ENCODE measurements around the gene PRMT7.

The PRMT7 gene

DNA sequence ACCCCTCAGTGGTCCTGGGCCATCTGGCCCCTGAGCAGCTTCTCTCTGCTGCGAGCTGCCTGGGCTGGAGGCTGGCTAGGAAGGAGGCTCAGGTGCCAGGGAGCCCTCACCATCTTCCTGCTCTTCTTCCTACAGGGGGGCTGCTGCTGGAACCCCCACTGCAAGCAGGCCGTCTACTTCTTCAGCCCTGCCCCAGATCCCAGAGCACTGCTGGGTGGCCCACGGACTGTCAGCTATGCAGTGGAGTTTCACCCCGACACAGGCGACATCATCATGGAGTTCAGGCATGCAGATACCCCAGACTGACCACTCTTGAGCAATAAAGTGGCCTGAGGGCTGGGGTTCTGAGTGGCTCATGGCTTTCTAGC is 46.1 kb downstream of the PRMT7 start:
- H2BK5ac ChIP-seq (ENCODE audit: low read length), result no peak overlapping the region
- H4K8ac ChIP-seq (ENCODE audit: low read depth, low read length), result no peak overlapping the region
- H3K9me3 ChIP-seq (replicated peaks in 1 of 2; ENCODE audit: control insufficient read depth in 2 of 2, insufficient read depth in 1 of 2, low read depth in 1 of 2, low read length in 2 of 2), result no peaks in the 10 kb centered on the region
- no peak overlapping the region for H4K91ac ChIP-seq (ENCODE audit: low read depth, low read length, poor library complexity)
- H3K27me3 ChIP-seq (ENCODE audit: control insufficient read depth in 3 of 3, insufficient read depth in 3 of 3, low read depth in 1 of 3, low read length in 3 of 3), result no peaks in the 10 kb centered on the region
- H3K4me2 ChIP-seq (ENCODE audit: insufficient read depth, low read length, poor library complexity, severe bottlenecking), result no peak overlapping the region
- no peak overlapping the region for H2BK12ac ChIP-seq (ENCODE audit: low read length)
- H3K4me3 ChIP-seq (ENCODE audit: low read length in 2 of 2), result no peak overlapping the region
- no peaks in the 10 kb centered on the region for H3K4me1 ChIP-seq (ENCODE audit: control insufficient read depth in 2 of 2, insufficient read depth in 1 of 2, low read depth in 1 of 2, low read length in 2 of 2)
- no peak overlapping the region for H2BK15ac ChIP-seq (ENCODE audit: low read length)
- H3K79me1 ChIP-seq (ENCODE audit: low read depth, low read length), result peaks cover 3% of the 10 kb centered on the region
- no peak overlapping the region for H2AK5ac ChIP-seq (ENCODE audit: low read depth, low read length)
- WGBS, 2 donors (ENCODE audit: extremely low coverage in 2 of 2, insufficient read length in 2 of 2, insufficient replicate concordance in 1 of 2), result no CpG with 5 or more reads among the region's 5 CpGs
- H3K9ac ChIP-seq (ENCODE audit: low read depth, low read length, poor library complexity), result no peak overlapping the region
- no peak overlapping the region for H2AFZ ChIP-seq (ENCODE audit: low read length)
- DNase-seq (ENCODE audit: low spot score), result no peak
- no peak overlapping the region for H3K14ac ChIP-seq (ENCODE audit: low read length)
- no peak overlapping the region for H2BK120ac ChIP-seq (ENCODE audit: low read depth, low read length)
- no peak overlapping the region for H3K27ac ChIP-seq (replicated peaks; ENCODE audit: low read length)
- H3K23ac ChIP-seq (ENCODE audit: low read depth, low read length, poor library complexity), result no peak overlapping the region
- H3K18ac ChIP-seq (ENCODE audit: low read length), result no peak overlapping the region
- no peak overlapping the region for H3K4ac ChIP-seq (ENCODE audit: low read length)
- peaks cover 35 to 69% of the 10 kb centered on the region in 2 donors for H3K36me3 ChIP-seq (replicated peaks in 1 of 2; ENCODE audit: control insufficient read depth in 2 of 2, insufficient read depth in 2 of 2, low read length in 2 of 2)

DNA sequence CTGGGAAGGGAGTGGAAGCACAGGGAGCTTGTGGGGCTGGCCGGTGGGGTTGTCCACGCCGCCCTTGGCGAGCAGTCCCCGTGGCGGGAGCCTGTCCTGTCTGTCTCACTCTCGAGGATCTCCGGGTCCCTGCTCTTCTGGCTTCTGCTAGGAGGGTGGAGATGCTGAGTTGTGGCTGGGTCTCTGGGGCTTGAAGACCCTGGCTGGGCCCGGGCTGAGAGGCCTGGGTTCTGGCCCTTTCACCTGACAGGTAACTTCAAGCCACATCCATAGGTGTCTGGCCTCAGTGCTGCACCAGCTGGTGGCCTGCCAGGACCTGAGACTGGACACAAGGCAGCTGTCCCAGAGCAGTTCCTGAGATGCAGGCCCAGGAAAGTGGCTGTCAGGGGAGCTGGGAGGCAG is 46.7 kb downstream of the PRMT7 start:
- H3K18ac ChIP-seq (ENCODE audit: low read length), result no peak overlapping the region
- H3K4me1 ChIP-seq (ENCODE audit: control insufficient read depth in 2 of 2, insufficient read depth in 1 of 2, low read depth in 1 of 2, low read length in 2 of 2), result no peaks in the 10 kb centered on the region
- peaks cover 32 to 63% of the 10 kb centered on the region in 2 donors for H3K36me3 ChIP-seq (replicated peaks in 1 of 2; ENCODE audit: control insufficient read depth in 2 of 2, insufficient read depth in 2 of 2, low read length in 2 of 2)
- H3K9me3 ChIP-seq (replicated peaks in 1 of 2; ENCODE audit: control insufficient read depth in 2 of 2, insufficient read depth in 1 of 2, low read depth in 1 of 2, low read length in 2 of 2), result no peaks in the 10 kb centered on the region
- H3K27ac ChIP-seq (replicated peaks; ENCODE audit: low read length), result no peak overlapping the region
- DNase-seq (ENCODE audit: low spot score), result no peak
- H3K4me3 ChIP-seq (ENCODE audit: low read length in 2 of 2), result peak overlapping the region in 1 of 2 donors; percentile 33
- H2BK120ac ChIP-seq (ENCODE audit: low read depth, low read length), result no peak overlapping the region
- no peak overlapping the region for H3K4me2 ChIP-seq (ENCODE audit: insufficient read depth, low read length, poor library complexity, severe bottlenecking)
- H3K14ac ChIP-seq (ENCODE audit: low read length), result no peak overlapping the region
- no peak overlapping the region for H4K91ac ChIP-seq (ENCODE audit: low read depth, low read length, poor library complexity)
- WGBS, 2 donors (ENCODE audit: extremely low coverage in 2 of 2, insufficient read length in 2 of 2, insufficient replicate concordance in 1 of 2), result no CpG with 5 or more reads among the region's 9 CpGs
- H2BK15ac ChIP-seq (ENCODE audit: low read length), result no peak overlapping the region
- no peak overlapping the region for H3K4ac ChIP-seq (ENCODE audit: low read length)
- no peak overlapping the region for H3K9ac ChIP-seq (ENCODE audit: low read depth, low read length, poor library complexity)
- peaks cover 3% of the 10 kb centered on the region for H3K79me1 ChIP-seq (ENCODE audit: low read depth, low read length)
- no peak overlapping the region for H2BK12ac ChIP-seq (ENCODE audit: low read length)
- no peak overlapping the region for H2AFZ ChIP-seq (ENCODE audit: low read length)
- no peak overlapping the region for H2AK5ac ChIP-seq (ENCODE audit: low read depth, low read length)
- H3K23ac ChIP-seq (ENCODE audit: low read depth, low read length, poor library complexity), result peak overlapping the region; percentile 55
- peak overlapping the region; percentile 65 for H4K8ac ChIP-seq (ENCODE audit: low read depth, low read length)
- no peak overlapping the region for H2BK5ac ChIP-seq (ENCODE audit: low read length)
- H3K27me3 ChIP-seq (ENCODE audit: control insufficient read depth in 3 of 3, insufficient read depth in 3 of 3, low read depth in 1 of 3, low read length in 3 of 3), result no peaks in the 10 kb centered on the region

DNA sequence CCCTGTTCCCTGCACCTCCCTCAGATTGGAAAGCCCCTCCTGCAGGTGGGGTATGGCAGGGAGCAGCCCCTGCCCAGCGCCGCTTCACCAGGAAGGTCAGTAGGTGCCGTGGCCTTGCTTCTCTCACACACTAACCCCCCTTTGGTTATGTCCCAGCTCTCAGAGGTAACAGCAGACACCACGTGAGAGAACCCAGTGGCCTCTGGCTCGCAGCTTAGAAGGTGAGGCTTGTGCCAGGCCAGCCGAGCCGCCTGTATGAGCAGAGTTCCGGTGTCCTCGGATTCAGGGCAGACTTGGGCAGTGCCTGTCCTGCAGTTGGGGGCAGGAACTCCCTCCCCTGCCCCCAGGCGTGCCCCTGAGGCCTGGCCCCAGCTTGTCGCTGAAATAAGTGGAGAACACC is 47.1 kb downstream of the PRMT7 start:
- H3K9me3 ChIP-seq (replicated peaks in 1 of 2; ENCODE audit: control insufficient read depth in 2 of 2, insufficient read depth in 1 of 2, low read depth in 1 of 2, low read length in 2 of 2), result no peaks in the 10 kb centered on the region
- H2BK15ac ChIP-seq (ENCODE audit: low read length), result no peak overlapping the region
- no peak overlapping the region for H2BK120ac ChIP-seq (ENCODE audit: low read depth, low read length)
- peaks cover 3% of the 10 kb centered on the region for H3K79me1 ChIP-seq (ENCODE audit: low read depth, low read length)
- H4K91ac ChIP-seq (ENCODE audit: low read depth, low read length, poor library complexity), result no peak overlapping the region
- H2BK12ac ChIP-seq (ENCODE audit: low read length), result no peak overlapping the region
- H2AFZ ChIP-seq (ENCODE audit: low read length), result no peak overlapping the region
- H2BK5ac ChIP-seq (ENCODE audit: low read length), result no peak overlapping the region
- H3K23ac ChIP-seq (ENCODE audit: low read depth, low read length, poor library complexity), result peak overlapping the region; percentile 55
- H3K9ac ChIP-seq (ENCODE audit: low read depth, low read length, poor library complexity), result peak overlapping the region; percentile 21
- no peak overlapping the region for H3K4me2 ChIP-seq (ENCODE audit: insufficient read depth, low read length, poor library complexity, severe bottlenecking)
- H3K36me3 ChIP-seq (replicated peaks in 1 of 2; ENCODE audit: control insufficient read depth in 2 of 2, insufficient read depth in 2 of 2, low read length in 2 of 2), result peaks cover 30 to 59% of the 10 kb centered on the region in 2 donors
- peak overlapping the region in 1 of 2 donors; percentile 33 for H3K4me3 ChIP-seq (ENCODE audit: low read length in 2 of 2)
- no peak overlapping the region for H3K14ac ChIP-seq (ENCODE audit: low read length)
- no peak overlapping the region for H3K18ac ChIP-seq (ENCODE audit: low read length)
- H3K27me3 ChIP-seq (ENCODE audit: control insufficient read depth in 3 of 3, insufficient read depth in 3 of 3, low read depth in 1 of 3, low read length in 3 of 3), result no peaks in the 10 kb centered on the region
- no peak overlapping the region for H2AK5ac ChIP-seq (ENCODE audit: low read depth, low read length)
- DNase-seq (ENCODE audit: low spot score), result no peak
- peak overlapping the region; percentile 65 for H4K8ac ChIP-seq (ENCODE audit: low read depth, low read length)
- H3K27ac ChIP-seq (replicated peaks; ENCODE audit: low read length), result no peak overlapping the region
- WGBS, 2 donors (ENCODE audit: extremely low coverage in 2 of 2, insufficient read length in 2 of 2, insufficient replicate concordance in 1 of 2), result no CpG with 5 or more reads among the region's 11 CpGs
- H3K4ac ChIP-seq (ENCODE audit: low read length), result no peak overlapping the region
- H3K4me1 ChIP-seq (ENCODE audit: control insufficient read depth in 2 of 2, insufficient read depth in 1 of 2, low read depth in 1 of 2, low read length in 2 of 2), result no peaks in the 10 kb centered on the region

DNA sequence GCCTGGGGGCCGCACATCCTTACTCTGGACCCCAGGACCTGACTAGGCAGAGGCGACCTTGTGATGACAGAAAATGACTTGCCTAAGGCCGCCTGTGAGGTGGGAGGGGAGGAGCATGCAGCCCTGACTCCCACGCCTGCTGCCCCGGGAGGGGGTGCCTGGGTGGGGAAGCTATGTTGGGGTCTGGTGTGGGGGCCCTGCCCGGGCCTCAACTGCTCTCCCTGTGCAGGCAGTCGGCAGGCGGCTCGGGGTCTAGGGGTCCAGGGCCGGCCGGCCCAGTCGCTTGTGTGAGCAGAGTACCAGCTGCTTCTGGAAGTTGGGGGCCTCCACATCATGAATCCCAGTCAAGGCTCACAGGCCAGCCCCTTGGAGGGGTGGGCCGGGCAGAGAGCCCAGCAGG is 48.1 kb downstream of the PRMT7 start:
- Histone ChIP-seq H3K79me1 (ENCODE audit: low read depth, low read length) (peaks cover 3% of the 10 kb centered on the region), H3K23ac (ENCODE audit: low read depth, low read length, poor library complexity) (peak overlapping the region; percentile 65), H2BK5ac (ENCODE audit: low read length) (peak overlapping the region; percentile 75), H3K4ac (ENCODE audit: low read length) (no peak overlapping the region), H4K91ac (ENCODE audit: low read depth, low read length, poor library complexity) (no peak overlapping the region), H2BK120ac (ENCODE audit: low read depth, low read length) (no peak overlapping the region), H3K4me3 (ENCODE audit: low read length in 2 of 2) (no peak overlapping the region), H3K27me3 (ENCODE audit: control insufficient read depth in 3 of 3, insufficient read depth in 3 of 3, low read depth in 1 of 3, low read length in 3 of 3) (no peaks in the 10 kb centered on the region), H4K8ac (ENCODE audit: low read depth, low read length) (no peak overlapping the region), H2AK5ac (ENCODE audit: low read depth, low read length) (no peak overlapping the region), H3K4me2 (ENCODE audit: insufficient read depth, low read length, poor library complexity, severe bottlenecking) (no peak overlapping the region), H2BK12ac (ENCODE audit: low read length) (no peak overlapping the region), H3K9ac (ENCODE audit: low read depth, low read length, poor library complexity) (no peak overlapping the region), H3K9me3 (replicated peaks in 1 of 2; ENCODE audit: control insufficient read depth in 2 of 2, insufficient read depth in 1 of 2, low read depth in 1 of 2, low read length in 2 of 2) (no peaks in the 10 kb centered on the region), H3K14ac (ENCODE audit: low read length) (no peak overlapping the region), H3K36me3 (replicated peaks in 1 of 2; ENCODE audit: control insufficient read depth in 2 of 2, insufficient read depth in 2 of 2, low read length in 2 of 2) (peaks cover 21 to 48% of the 10 kb centered on the region in 2 donors), H3K18ac (ENCODE audit: low read length) (no peak overlapping the region), H3K27ac (replicated peaks; ENCODE audit: low read length) (no peak overlapping the region), H2BK15ac (ENCODE audit: low read length) (no peak overlapping the region), H2AFZ (ENCODE audit: low read length) (no peak overlapping the region), H3K4me1 (ENCODE audit: control insufficient read depth in 2 of 2, insufficient read depth in 1 of 2, low read depth in 1 of 2, low read length in 2 of 2) (peaks cover under 1 to 2% of the 10 kb centered on the region in 2 donors)
- WGBS, 2 donors (ENCODE audit: extremely low coverage in 2 of 2, insufficient read length in 2 of 2, insufficient replicate concordance in 1 of 2), result no CpG with 5 or more reads among the region's 13 CpGs
- DNase-seq (ENCODE audit: low spot score), result no peak

Data from neuronal stem cell (in vitro differentiated cells).